Tibial nerve (tissue), 4 donors: ENCODE measurements around the gene PRDM10. TPM values are rescaled to one million over a fixed set of nuclear protein-coding genes. Genes with fewer than 3 reads are reported as not detected.

ENCODE experiments used
- DNase-seq, 2 donors: peaks; one replicate each; pipeline ENCODE4 v3.0.0-alpha.2; 2019; ENCODE audit warnings: low spot score in 2 of 2
- H3K27ac ChIP-seq, 4 donors: fragments of 200-600 bp; sonication (generic) in 3 of 4; one replicate each; pipeline ENCODE4 v1.5.1; 2017 to 2019; ENCODE audit warnings: mild to moderate bottlenecking in 1 of 4
- H3K27me3 ChIP-seq, 2 donors: fragments of 200-600 bp; sonication (generic) in 1 of 2; one replicate each; pipeline versions ENCODE4 v1.5.1 to v1.6.0; 2017 to 2019
- H3K36me3 ChIP-seq, 3 donors: fragments of 200-600 bp; sonication (generic); one replicate each; pipeline ENCODE4 v1.5.1; 2018 to 2019
- H3K4me1 ChIP-seq, 4 donors: fragments of 200-600 bp; sonication (generic) in 3 of 4; one replicate each; pipeline ENCODE4 v1.5.1; 2017 to 2019
- H3K4me3 ChIP-seq, 4 donors: fragments of 200-600 bp; sonication (generic) in 3 of 4; one replicate each; pipeline ENCODE4 v1.5.1; 2017 to 2019; ENCODE audit warnings: mild to moderate bottlenecking in 1 of 4, moderate library complexity in 1 of 4
- H3K9me3 ChIP-seq, 4 donors: fragments of 200-600 bp; sonication (generic) in 3 of 4; one replicate each; pipeline ENCODE4 v1.5.1; 2017 to 2019
- EP300 ChIP-seq, 2 donors: sonication (generic); formaldehyde crosslinking; IDR thresholded peaks; one replicate each; pipeline ENCODE4 v1.6.1; 2017; ENCODE audit warnings: antibody characterized with exemption in 2 of 2, mild to moderate bottlenecking in 1 of 2
- POLR2A ChIP-seq, 2 donors: fragments of 450-650 bp; IDR thresholded peaks; one replicate each; pipeline ENCODE4 v1.6.1; 2017; ENCODE audit warnings: antibody characterized with exemption in 2 of 2, mild to moderate bottlenecking in 2 of 2, moderate library complexity in 2 of 2
- WGBS, 2 donors: methylation state at CpG; one replicate each; pipeline ENCODE4 v1.1.5; 2018; 5-methylcytosine and 5-hydroxymethylcytosine counted together
- total RNA-seq, 4 donors: library from RNA; depleted of rRNA; stranded (reverse); fragments of >200 nt; gene quantifications; one replicate each; pipeline ENCODE4 v1.1.0, GENCODE V29; 2016
- TF ChIP-seq, protein P1 (sequence below), 5 experiments: fragments of 200-600 bp in 3 of 5; fragments of 450-650 bp in 2 of 5; sonication (generic) in 3 of 5; IDR thresholded peaks; one replicate each; pipeline ENCODE4 v1.5.1; 2016 to 2019; ENCODE audit warnings: antibody characterized with exemption in 5 of 5, mild to moderate bottlenecking in 3 of 5, moderate library complexity in 2 of 5

Gene PRDM10
- total RNA-seq, 4 donors from 2014 or later: 9.2 to 23.1 (median 11.0) TPM

DNA sequence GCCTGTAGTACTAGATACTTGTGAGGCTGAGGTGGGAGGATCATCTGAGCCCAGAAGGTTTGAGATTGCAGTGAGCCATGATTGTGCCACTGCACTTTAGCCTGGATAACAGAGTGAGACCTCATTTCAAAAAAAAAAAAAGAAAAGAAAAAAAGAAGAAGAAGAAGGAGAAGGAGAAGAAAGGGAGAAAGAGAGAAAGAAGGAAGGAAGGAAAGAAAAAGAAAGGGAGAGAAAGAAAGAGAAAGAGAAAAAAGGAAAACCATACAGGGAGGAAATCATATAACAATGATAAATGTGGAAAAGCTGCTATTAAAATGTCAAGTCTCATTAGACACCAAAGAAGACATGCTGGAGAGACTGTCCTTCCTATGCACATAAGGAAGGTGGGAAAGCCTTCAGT, 5.7 kb upstream of the PRDM10 start:
- H3K9me3 ChIP-seq: no peaks in the 10 kb centered on the region
- no peaks in the 10 kb centered on the region for H3K27me3 ChIP-seq
- no peak overlapping the region for H3K27ac ChIP-seq
- H3K4me1 ChIP-seq: peaks cover 0 to 11% (median 7%) of the 10 kb centered on the region in 4 donors
- H3K4me3 ChIP-seq: no peak overlapping the region
- no peak for DNase-seq
- no peaks in the 10 kb centered on the region for H3K36me3 ChIP-seq
- TF ChIP-seq POLR2A (IDR thresholded peaks at IDR 0.05) (no peak), EP300 (IDR thresholded peaks at IDR 0.05) (no peak)
- TF ChIP-seq, protein P1, sequence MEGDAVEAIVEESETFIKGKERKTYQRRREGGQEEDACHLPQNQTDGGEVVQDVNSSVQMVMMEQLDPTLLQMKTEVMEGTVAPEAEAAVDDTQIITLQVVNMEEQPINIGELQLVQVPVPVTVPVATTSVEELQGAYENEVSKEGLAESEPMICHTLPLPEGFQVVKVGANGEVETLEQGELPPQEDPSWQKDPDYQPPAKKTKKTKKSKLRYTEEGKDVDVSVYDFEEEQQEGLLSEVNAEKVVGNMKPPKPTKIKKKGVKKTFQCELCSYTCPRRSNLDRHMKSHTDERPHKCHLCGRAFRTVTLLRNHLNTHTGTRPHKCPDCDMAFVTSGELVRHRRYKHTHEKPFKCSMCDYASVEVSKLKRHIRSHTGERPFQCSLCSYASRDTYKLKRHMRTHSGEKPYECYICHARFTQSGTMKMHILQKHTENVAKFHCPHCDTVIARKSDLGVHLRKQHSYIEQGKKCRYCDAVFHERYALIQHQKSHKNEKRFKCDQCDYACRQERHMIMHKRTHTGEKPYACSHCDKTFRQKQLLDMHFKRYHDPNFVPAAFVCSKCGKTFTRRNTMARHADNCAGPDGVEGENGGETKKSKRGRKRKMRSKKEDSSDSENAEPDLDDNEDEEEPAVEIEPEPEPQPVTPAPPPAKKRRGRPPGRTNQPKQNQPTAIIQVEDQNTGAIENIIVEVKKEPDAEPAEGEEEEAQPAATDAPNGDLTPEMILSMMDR (IDR thresholded peaks at IDR 0.05): no peak

DNA sequence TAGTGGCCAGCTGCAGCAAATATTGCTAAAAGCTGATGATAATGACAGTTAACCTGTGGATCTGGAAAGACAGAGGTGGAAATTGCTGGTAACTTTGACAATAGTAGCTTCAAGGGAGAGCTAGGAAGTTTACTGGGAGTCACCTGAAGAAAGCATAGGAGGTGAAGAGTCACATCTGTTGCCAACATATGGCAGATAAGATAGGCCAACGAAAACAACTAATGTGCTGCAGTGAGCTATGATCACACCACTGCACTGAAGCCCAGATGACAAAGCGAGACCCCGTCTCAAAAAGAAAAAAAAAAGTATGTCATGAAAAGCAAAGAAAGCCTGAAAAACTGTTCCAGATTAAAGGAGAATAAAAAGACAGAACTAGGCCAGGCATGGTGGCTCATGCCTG, 4.3 kb upstream of the PRDM10 start:
- Histone ChIP-seq H3K36me3 (no peaks in the 10 kb centered on the region), H3K4me3 (no peak overlapping the region), H3K9me3 (no peaks in the 10 kb centered on the region), H3K4me1 (peaks cover 0 to 11% (median 7%) of the 10 kb centered on the region in 4 donors), H3K27me3 (no peaks in the 10 kb centered on the region), H3K27ac (no peak overlapping the region)
- no peak for DNase-seq
- TF ChIP-seq, protein P1 (IDR thresholded peaks at IDR 0.05): no peak
- TF ChIP-seq EP300 (IDR thresholded peaks at IDR 0.05) (no peak), POLR2A (IDR thresholded peaks at IDR 0.05) (no peak)
- 91 to 97% methylated on average over 3 of the region's 3 CpGs for WGBS, 2 donors

DNA sequence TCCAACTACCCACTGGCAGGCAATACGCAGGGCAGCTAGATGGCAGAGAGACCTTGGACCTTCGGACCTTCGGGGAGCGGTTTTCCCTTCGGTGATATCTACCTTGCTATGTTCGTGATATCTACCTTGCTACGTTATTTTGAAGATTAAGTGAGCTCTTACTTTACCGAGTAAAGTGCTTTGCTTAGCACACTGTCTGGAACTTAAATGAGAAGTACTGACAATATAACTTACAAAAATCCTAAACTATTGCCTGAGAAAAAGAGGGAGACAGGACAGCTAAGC, 1.0 kb upstream of the PRDM10 start:
- WGBS, 2 donors: 6 to 7% methylated on average over 7 to 8 of the region's 8 CpGs
- TF ChIP-seq POLR2A (IDR thresholded peaks at IDR 0.05) (no peak), EP300 (IDR thresholded peaks at IDR 0.05) (no peak)
- TF ChIP-seq, protein P1 (IDR thresholded peaks at IDR 0.05): no peak
- DNase-seq: no peak
- H3K9me3 ChIP-seq: no peaks in the 10 kb centered on the region
- peak overlapping the region; percentile 52 to 96 (median 68) for H3K4me3 ChIP-seq
- H3K36me3 ChIP-seq: no peaks in the 10 kb centered on the region
- no peaks in the 10 kb centered on the region for H3K27me3 ChIP-seq
- H3K27ac ChIP-seq: peak overlapping the region; percentile 96 to 100 (median 98)
- peaks cover 0 to 28% (median 19%) of the 10 kb centered on the region in 4 donors for H3K4me1 ChIP-seq

DNA sequence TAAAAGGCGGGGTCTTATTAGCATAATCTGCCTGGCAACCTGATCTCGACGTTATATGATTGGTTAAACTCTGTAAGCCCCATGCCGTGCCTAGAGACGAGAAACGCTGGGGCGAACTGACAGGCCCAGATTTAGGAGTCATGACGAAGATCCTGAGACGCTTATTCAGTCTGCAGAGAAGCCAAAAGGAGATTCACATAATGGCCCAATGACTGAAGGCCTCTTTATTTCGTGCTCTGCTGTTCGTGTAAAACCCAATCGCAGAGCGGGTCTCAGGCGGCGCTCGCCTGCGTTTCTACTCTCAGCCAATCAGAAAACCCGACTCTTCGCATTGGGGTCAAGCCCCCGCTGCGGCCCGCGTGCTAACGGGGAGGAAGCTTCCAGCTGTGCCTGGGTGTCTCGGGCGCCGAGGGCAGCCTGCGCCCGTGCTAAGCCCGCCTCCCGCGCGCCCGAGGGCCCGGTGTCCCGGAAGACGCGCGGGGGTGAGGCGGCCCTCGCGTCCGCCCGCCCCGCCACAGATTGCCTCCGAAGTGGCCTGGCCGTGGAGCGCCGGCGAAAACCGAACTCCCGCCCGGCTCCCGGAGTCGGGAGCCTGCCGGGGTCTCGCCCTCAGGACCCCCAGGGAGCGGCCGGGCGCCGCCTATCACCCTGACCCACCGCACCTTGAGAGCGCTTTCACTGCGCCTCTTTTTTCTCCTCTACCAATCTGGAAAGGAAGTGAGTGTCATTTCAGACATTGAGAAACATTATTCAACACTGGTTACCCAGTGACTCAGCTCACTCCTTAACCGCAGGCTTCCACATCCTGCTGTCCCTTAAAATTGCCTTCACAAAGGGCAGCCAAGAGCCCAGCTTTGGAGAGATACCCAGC, 446 bp upstream of the PRDM10 start:
- peaks cover 0 to 28% (median 19%) of the 10 kb centered on the region in 4 donors for H3K4me1 ChIP-seq
- H3K9me3 ChIP-seq: no peaks in the 10 kb centered on the region
- TF ChIP-seq POLR2A (IDR thresholded peaks at IDR 0.05) (peak; percentile 85 to 89), EP300 (IDR thresholded peaks at IDR 0.05) (peak; percentile 41 to 85)
- TF ChIP-seq, protein P1 (IDR thresholded peaks at IDR 0.05): peak in 1 of 5 experiments; percentile 11
- peak overlapping the region; percentile 96 to 100 (median 98) for H3K27ac ChIP-seq
- H3K27me3 ChIP-seq: no peaks in the 10 kb centered on the region
- 0 to 1% methylated on average over 26 to 46 of the region's 65 CpGs for WGBS, 2 donors
- no peaks in the 10 kb centered on the region for H3K36me3 ChIP-seq
- DNase-seq: peak; percentile 88 to 95
- H3K4me3 ChIP-seq: peak overlapping the region; percentile 52 to 96 (median 68)
